ENCODE data around the gene COPS4.
"Not testable (repeated sequence)": the region's sequence is repeated elsewhere in the genome, so short reads cannot be mapped to it uniquely, and the experiment has no call there.

Gene COPS4

GRCh38 chr4:83034630-83035494 is at the start of gene COPS4:
COPS4 (plus strand) TSS chr4:83035183; CDS start chr4:83035225, 42 bp downstream.
- in situ Hi-C loops (cut with MboI; ENCODE audit: low pct_unique_long_range_greater_than_20kb, low sequenced_read_pairs, unreplicated experiment), result no loop called here
- DNase-seq (ENCODE audit: low spot score), result peak; percentile 92
- TF ChIP-seq, protein P1, sequence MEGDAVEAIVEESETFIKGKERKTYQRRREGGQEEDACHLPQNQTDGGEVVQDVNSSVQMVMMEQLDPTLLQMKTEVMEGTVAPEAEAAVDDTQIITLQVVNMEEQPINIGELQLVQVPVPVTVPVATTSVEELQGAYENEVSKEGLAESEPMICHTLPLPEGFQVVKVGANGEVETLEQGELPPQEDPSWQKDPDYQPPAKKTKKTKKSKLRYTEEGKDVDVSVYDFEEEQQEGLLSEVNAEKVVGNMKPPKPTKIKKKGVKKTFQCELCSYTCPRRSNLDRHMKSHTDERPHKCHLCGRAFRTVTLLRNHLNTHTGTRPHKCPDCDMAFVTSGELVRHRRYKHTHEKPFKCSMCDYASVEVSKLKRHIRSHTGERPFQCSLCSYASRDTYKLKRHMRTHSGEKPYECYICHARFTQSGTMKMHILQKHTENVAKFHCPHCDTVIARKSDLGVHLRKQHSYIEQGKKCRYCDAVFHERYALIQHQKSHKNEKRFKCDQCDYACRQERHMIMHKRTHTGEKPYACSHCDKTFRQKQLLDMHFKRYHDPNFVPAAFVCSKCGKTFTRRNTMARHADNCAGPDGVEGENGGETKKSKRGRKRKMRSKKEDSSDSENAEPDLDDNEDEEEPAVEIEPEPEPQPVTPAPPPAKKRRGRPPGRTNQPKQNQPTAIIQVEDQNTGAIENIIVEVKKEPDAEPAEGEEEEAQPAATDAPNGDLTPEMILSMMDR (IDR thresholded peaks at IDR 0.05; ENCODE audit: extremely low read depth, insufficient read depth, missing control alignments), result no peak

DNA sequence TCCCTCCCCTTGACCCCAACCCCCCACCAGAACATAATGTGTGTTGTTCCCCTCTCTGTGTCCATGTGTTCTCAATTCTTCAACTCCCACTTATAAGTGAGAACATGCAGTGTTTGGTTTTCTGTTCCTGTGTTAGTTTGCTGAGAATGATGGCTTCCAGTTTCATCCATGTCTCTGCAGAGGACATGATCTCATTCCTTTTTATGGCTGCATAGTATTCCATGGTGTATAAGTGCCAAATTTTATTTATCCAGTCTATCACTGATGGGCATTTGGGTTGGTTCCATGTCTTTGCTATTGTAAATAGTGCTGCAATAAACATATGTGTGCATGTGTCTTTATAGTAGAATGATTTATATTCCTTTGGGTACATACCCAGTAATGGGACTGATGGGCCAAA is 47.5 kb upstream of the COPS4 start:
- DNase-seq (ENCODE audit: low spot score); in situ Hi-C loops (cut with MboI; ENCODE audit: low pct_unique_long_range_greater_than_20kb, low sequenced_read_pairs, unreplicated experiment): not testable (repeated sequence)

GRCh38 chr4:82988323-82988832 is 46.6 kb upstream of the COPS4 start:
- in situ Hi-C loops (cut with MboI; ENCODE audit: low pct_unique_long_range_greater_than_20kb, low sequenced_read_pairs, unreplicated experiment), result no loop called here
- TF ChIP-seq, protein P1 (IDR thresholded peaks at IDR 0.05; ENCODE audit: extremely low read depth, insufficient read depth, missing control alignments), result no peak
- no peak for DNase-seq (ENCODE audit: low spot score)

DNA sequence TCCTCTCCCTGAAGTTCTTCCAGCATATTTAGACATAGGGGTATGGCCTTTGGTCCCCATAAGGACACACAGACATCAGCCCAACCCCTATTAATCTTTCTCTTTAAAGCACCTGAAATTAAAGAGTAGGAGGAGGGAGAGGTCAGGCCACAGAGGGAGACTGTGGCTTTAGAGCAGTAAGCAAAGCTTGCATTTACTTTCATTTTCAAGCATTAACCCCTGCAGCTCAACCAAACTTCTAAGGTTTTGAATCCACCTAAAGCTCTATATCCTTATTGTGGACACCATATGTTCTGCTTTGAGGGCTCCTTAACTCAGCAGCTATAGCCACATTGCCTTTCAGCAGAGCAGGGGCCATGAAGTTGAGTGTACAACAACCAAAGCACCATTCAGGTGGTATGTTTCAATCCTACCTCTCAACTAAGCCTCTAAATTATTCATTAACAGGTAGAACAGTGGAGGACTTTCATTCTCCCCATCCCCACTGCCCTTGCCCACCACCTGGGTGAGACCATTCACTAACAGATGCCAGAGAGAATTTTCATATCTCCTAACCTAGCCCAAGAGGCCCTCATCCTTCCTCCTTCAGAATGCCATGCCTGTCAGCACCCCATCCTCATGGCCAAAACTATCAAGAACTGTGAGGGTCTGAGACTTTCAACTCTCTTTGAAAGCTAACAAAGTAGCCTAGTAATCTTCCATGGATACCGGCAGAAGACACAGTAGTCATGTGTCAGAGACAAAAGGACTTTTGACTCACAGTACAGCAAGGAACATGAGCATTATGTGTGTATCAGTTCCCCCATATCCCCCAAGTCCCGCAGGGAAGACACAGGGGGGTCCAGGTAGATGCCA is 45.2 kb upstream of the COPS4 start:
- in situ Hi-C loops (cut with MboI; ENCODE audit: low pct_unique_long_range_greater_than_20kb, low sequenced_read_pairs, unreplicated experiment), result no loop called here
- DNase-seq (ENCODE audit: low spot score), result peak; percentile 58

DNA sequence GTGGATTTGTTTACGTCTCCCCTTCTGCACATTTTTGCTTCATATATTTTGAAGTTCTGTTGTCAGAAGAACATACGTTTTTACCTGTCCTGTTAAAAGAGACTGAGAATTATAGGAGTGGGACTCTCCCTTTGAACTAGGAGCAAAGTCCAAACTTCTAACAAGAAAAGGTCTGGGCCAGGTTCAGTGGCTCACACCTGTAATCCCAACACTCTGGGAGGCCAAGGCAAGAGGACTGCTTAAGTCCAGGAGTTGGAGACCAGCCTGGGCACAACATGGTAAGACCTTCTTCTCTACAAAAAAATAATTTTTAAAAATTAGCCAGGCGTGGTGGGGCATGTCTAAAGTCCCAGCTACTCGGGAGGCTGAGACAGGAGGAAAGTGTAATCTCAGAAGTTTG is 40.1 kb upstream of the COPS4 start:
- no peak for DNase-seq (ENCODE audit: low spot score)
- in situ Hi-C loops (cut with MboI; ENCODE audit: low pct_unique_long_range_greater_than_20kb, low sequenced_read_pairs, unreplicated experiment), result no loop called here

More for the DNA sequence above, 45.2 kb upstream of the COPS4 start:
- TF ChIP-seq, protein P1 (IDR thresholded peaks at IDR 0.05; ENCODE audit: extremely low read depth, insufficient read depth, missing control alignments), result no peak

GRCh38 chr4:82998898-82999297 is 36.1 kb upstream of the COPS4 start:
- in situ Hi-C loops (cut with MboI; ENCODE audit: low pct_unique_long_range_greater_than_20kb, low sequenced_read_pairs, unreplicated experiment), result no loop called here
- no peak for DNase-seq (ENCODE audit: low spot score)
- TF ChIP-seq, protein P1 (IDR thresholded peaks at IDR 0.05; ENCODE audit: extremely low read depth, insufficient read depth, missing control alignments), result no peak

More for the DNA sequence above, 40.1 kb upstream of the COPS4 start:
- TF ChIP-seq, protein P1 (IDR thresholded peaks at IDR 0.05; ENCODE audit: extremely low read depth, insufficient read depth, missing control alignments), result no peak
